NCI-H1092 treated with DMSO at 0.1 percent for 48 hours (cell line): ENCODE data around the gene NEDD4.
A peak's percentile ranks its signal among the peaks of the same experiment; 100 is the strongest.
"Not testable (repeated sequence)": the region's sequence is repeated elsewhere in the genome, so short reads cannot be mapped to it uniquely, and the experiment has no call there.

Experiments
- DNase-seq: peaks from one replicate; lab custom pipeline; 2025; lab: John Stamatoyannopoulos, UW

NEDD4 gene

GRCh38 chr15:55958349-55958748 is 35.1 kb downstream of the NEDD4 start:
- no peak for DNase-seq

GRCh38 chr15:55954862-55955605 is 38.4 kb downstream of the NEDD4 start:
- no peak for DNase-seq

GRCh38 chr15:55952501-55953274 is 40.7 kb downstream of the NEDD4 start:
- not testable (repeated sequence) for DNase-seq

- DNase-seq, result not testable (repeated sequence)
Measured at GRCh38 chr15:55944606-55945005, 48.8 kb downstream of the NEDD4 start.

- no peak for DNase-seq
Measured at GRCh38 chr15:55942332-55942731, 51.1 kb downstream of the NEDD4 start.

- DNase-seq, result no peak
Measured at GRCh38 chr15:55937040-55937439, 56.4 kb downstream of the NEDD4 start.

- DNase-seq, result no peak
Measured at GRCh38 chr15:55928955-55929354, 64.5 kb downstream of the NEDD4 start.

GRCh38 chr15:55921744-55922143 is 71.7 kb downstream of the NEDD4 start:
- no peak for DNase-seq

- DNase-seq, result peak; percentile 2
Measured at GRCh38 chr15:55917881-55918296, 75.5 kb downstream of the NEDD4 start.

- DNase-seq, result no peak
Measured at GRCh38 chr15:55916666-55917409, 76.6 kb downstream of the NEDD4 start.

GRCh38 chr15:55915876-55916567 is 77.4 kb downstream of the NEDD4 start:
- no peak for DNase-seq

- DNase-seq, result no peak
Measured at GRCh38 chr15:55915221-55915620, 78.2 kb downstream of the NEDD4 start.

- DNase-seq, result no peak
Measured at GRCh38 chr15:55914446-55914845, 79.0 kb downstream of the NEDD4 start.

- DNase-seq, result no peak
Measured at GRCh38 chr15:55912982-55913381, 80.4 kb downstream of the NEDD4 start.

GRCh38 chr15:55909036-55909811 is 84.2 kb downstream of the NEDD4 start:
- no peak for DNase-seq

- no peak for DNase-seq
Measured at GRCh38 chr15:55907797-55908196, 85.6 kb downstream of the NEDD4 start.

GRCh38 chr15:55902981-55903380 is 90.4 kb downstream of the NEDD4 start:
- no peak for DNase-seq

GRCh38 chr15:55900019-55900418 is 93.4 kb downstream of the NEDD4 start:
- DNase-seq, result no peak

GRCh38 chr15:55899537-55899936 is 93.9 kb downstream of the NEDD4 start:
- no peak for DNase-seq

- DNase-seq, result peak; percentile 6
Measured at GRCh38 chr15:55897560-55898336, 95.7 kb downstream of the NEDD4 start.
